KMS-11 (cell line): ENCODE results near the gene MICAL3.

Source experiments
- H2AFZ ChIP-seq: fragments of 200-600 bp; sonication (generic); 2 replicates; pipeline ENCODE4 v1.6.1; 2016; ENCODE audit warnings: antibody characterized with exemption, mixed run types, low read depth
- H3K27ac ChIP-seq: fragments of 200-600 bp; sonication (generic); 2 replicates; pipeline ENCODE4 v1.6.1; 2016; ENCODE audit warnings: mild to moderate bottlenecking, mixed run types
- H3K27me3 ChIP-seq: fragments of 200-600 bp; sonication (generic); 2 replicates; pipeline ENCODE4 v1.6.1; 2017; ENCODE audit warnings: mild to moderate bottlenecking, low read depth, mixed run types, moderate library complexity; ENCODE audit not compliant: insufficient read depth
- H3K36me3 ChIP-seq: fragments of 200-600 bp; sonication (generic); 2 replicates; pipeline ENCODE4 v1.6.1; 2017; ENCODE audit warnings: mild to moderate bottlenecking, mixed run types; ENCODE audit not compliant: insufficient read depth
- H3K4me1 ChIP-seq: fragments of 200-600 bp; sonication (generic); 2 replicates; pipeline ENCODE4 v1.6.1; 2016; ENCODE audit warnings: mild to moderate bottlenecking, low read depth, mixed run types; ENCODE audit not compliant: poor library complexity, severe bottlenecking
- H3K4me2 ChIP-seq: fragments of 200-600 bp; sonication (generic); 2 replicates; pipeline ENCODE4 v1.7.0; 2016; ENCODE audit warnings: mild to moderate bottlenecking, mixed run types
- H3K4me3 ChIP-seq: fragments of 200-600 bp; sonication (generic); IDR thresholded peaks from 2 replicates; pipeline ENCODE4 v1.6.1; 2017; ENCODE audit warnings: low read depth, low read length, mixed read lengths; ENCODE audit not compliant: insufficient read depth
- H3K79me2 ChIP-seq: fragments of 200-600 bp; sonication (generic); 2 replicates; pipeline ENCODE4 v1.6.1; 2016; ENCODE audit warnings: low read depth, mixed run types; ENCODE audit not compliant: insufficient read depth
- H3K9ac ChIP-seq: fragments of 200-600 bp; sonication (generic); 2 replicates; pipeline ENCODE4 v1.6.1; 2016; ENCODE audit warnings: mild to moderate bottlenecking, mixed run types
- H4K20me1 ChIP-seq: fragments of 200-600 bp; sonication (generic); 2 replicates; pipeline ENCODE4 v1.6.1; 2016; ENCODE audit warnings: mild to moderate bottlenecking, mixed run types; ENCODE audit not compliant: insufficient read depth
- TF ChIP-seq, protein P1 (sequence below): fragments of 200-600 bp; sonication (generic); conservative IDR thresholded peaks from 2 replicates; pipeline ENCODE4 v1.6.1; 2017; ENCODE audit warnings: low read depth, mild to moderate bottlenecking, antibody characterized with exemption, low read length, moderate library complexity, mixed read lengths

The MICAL3 gene

DNA sequence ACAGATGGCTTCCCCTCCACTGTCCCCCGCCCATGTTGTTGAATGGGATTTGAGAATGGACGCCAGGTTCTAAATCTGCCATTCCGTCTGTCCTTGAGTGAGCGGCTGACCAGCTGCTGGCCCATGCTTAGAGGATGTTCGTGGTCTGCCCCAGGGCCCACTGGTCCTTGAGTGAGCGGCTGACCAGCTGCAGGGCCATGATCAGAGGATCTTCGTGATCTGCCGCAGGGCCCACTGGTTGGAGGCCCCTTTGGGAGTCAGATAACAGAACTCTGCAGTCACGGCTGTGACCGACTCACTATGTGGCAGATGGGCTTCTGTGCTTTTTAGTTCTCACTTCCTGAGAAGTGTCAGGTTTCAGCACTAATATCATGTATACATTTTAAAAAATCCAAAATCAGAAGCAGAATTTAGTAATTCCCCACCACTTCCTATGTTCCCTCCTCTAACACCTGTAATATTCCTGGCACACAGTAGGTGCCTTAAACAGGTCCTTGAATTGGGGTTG lies 54.1 kb downstream of the MICAL3 start:
- no peaks in the 10 kb centered on the region for H3K4me1 ChIP-seq
- H3K4me2 ChIP-seq, result no peak overlapping the region
- no peak overlapping the region for H3K4me3 ChIP-seq
- peaks cover 4% of the 10 kb centered on the region; the same call in 1 of the 2 replicates for H4K20me1 ChIP-seq
- no peak overlapping the region for H2AFZ ChIP-seq
- no peaks in the 10 kb centered on the region for H3K36me3 ChIP-seq
- no peak overlapping the region for H3K9ac ChIP-seq
- peaks cover 32% of the 10 kb centered on the region; the same call in 1 of the 2 replicates for H3K79me2 ChIP-seq
- TF ChIP-seq, protein P1, sequence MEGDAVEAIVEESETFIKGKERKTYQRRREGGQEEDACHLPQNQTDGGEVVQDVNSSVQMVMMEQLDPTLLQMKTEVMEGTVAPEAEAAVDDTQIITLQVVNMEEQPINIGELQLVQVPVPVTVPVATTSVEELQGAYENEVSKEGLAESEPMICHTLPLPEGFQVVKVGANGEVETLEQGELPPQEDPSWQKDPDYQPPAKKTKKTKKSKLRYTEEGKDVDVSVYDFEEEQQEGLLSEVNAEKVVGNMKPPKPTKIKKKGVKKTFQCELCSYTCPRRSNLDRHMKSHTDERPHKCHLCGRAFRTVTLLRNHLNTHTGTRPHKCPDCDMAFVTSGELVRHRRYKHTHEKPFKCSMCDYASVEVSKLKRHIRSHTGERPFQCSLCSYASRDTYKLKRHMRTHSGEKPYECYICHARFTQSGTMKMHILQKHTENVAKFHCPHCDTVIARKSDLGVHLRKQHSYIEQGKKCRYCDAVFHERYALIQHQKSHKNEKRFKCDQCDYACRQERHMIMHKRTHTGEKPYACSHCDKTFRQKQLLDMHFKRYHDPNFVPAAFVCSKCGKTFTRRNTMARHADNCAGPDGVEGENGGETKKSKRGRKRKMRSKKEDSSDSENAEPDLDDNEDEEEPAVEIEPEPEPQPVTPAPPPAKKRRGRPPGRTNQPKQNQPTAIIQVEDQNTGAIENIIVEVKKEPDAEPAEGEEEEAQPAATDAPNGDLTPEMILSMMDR, result no peak
- H3K27ac ChIP-seq, result no peak overlapping the region
- H3K27me3 ChIP-seq, result no peaks in the 10 kb centered on the region

DNA sequence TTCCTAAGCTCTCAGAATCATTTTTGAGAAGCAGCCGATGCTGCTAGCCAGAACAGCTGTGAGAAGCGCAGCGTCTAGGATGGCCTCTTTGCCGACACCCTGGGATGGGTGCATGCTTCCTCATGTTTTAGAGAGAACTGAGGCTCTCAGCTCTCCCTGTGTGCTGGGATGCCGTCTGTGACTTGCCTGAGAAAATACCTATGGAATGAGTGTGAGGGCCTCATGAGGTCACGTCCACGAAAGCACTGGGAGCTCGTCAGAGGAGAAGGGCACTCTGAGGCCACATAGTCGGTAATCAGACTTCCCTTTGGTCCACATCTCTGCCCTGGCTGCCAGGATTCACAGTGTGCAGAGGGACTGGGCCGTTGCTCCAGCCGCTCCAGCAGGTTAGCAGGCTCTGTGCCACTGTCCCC lies 54.7 kb downstream of the MICAL3 start:
- H4K20me1 ChIP-seq, result peaks cover 4% of the 10 kb centered on the region; the same call in 1 of the 2 replicates
- H3K79me2 ChIP-seq, result peaks cover 28% of the 10 kb centered on the region; the same call in 1 of the 2 replicates
- H3K27ac ChIP-seq, result no peak overlapping the region
- no peak overlapping the region for H2AFZ ChIP-seq
- no peak overlapping the region for H3K9ac ChIP-seq
- TF ChIP-seq, protein P1, result no peak
- no peaks in the 10 kb centered on the region for H3K36me3 ChIP-seq
- no peaks in the 10 kb centered on the region for H3K4me1 ChIP-seq
- H3K4me3 ChIP-seq, result no peak overlapping the region
- no peaks in the 10 kb centered on the region for H3K27me3 ChIP-seq
- no peak overlapping the region for H3K4me2 ChIP-seq

DNA sequence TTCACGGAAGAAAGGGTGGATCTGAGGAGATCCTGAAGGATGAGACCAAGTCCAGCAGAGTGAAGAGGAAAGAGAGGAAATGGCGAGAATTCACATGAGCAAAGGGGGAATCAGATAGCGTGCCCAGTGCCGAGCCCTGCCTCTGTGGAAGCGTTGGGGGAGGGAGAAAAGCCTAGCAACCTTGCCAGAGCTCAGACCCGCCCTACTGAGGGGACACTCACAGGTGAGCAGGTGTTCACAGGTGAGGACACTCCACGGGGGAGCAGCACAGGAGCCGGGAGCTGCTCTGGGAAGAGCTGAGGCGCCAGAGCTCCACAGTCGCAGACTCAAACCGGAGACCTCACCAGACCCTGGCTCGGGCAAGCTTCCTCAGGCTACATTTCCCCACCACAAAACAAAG lies 56.2 kb downstream of the MICAL3 start:
- Histone ChIP-seq H3K27me3 (no peaks in the 10 kb centered on the region), H2AFZ (no peak overlapping the region), H3K4me1 (no peaks in the 10 kb centered on the region), H4K20me1 (peaks cover 4% of the 10 kb centered on the region; the same call in 1 of the 2 replicates), H3K9ac (no peak overlapping the region), H3K4me3 (no peak overlapping the region), H3K36me3 (no peaks in the 10 kb centered on the region), H3K79me2 (peaks cover 29% of the 10 kb centered on the region; the same call in 1 of the 2 replicates), H3K4me2 (no peak overlapping the region), H3K27ac (no peak overlapping the region)
- TF ChIP-seq, protein P1, result no peak

DNA sequence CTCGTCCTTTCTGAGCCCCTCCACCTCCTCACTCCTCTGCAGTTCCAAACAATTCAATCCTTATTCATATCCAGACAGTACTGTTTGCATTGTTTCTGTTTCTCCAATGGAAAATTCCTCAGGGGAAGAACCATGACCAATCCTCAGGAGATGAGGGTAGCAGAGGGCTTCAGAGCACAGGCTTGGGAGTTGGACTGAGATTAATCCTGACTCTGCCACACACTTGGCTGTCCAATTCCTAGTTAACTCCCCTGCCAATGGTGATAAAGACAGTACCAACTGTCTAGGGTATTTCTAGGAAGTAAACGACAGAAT lies 58.0 kb downstream of the MICAL3 start:
- Histone ChIP-seq H3K27ac (no peak overlapping the region), H3K4me1 (no peaks in the 10 kb centered on the region), H3K27me3 (no peaks in the 10 kb centered on the region), H3K9ac (no peak overlapping the region), H3K36me3 (no peaks in the 10 kb centered on the region), H3K4me2 (no peak overlapping the region), H3K4me3 (no peak overlapping the region), H4K20me1 (peaks cover 4% of the 10 kb centered on the region; the same call in 1 of the 2 replicates), H3K79me2 (peaks cover 39% of the 10 kb centered on the region; the same call in 1 of the 2 replicates), H2AFZ (no peak overlapping the region)
- TF ChIP-seq, protein P1, result no peak
